Activated naive CD4-positive, alpha-beta T cell treated with anti-CD3 and anti-CD28 coated beads, Interleukin-2, amount 50 U/mL, for 24 hours (primary cell): ENCODE data around the gene INPP5B.

Source experiments
- H3K27ac Mint-ChIP-seq: one replicate; pipeline ENCODE4 v1.8.0; 2021; ENCODE audit warnings: mild to moderate bottlenecking, mixed read lengths
- H3K27me3 Mint-ChIP-seq: one replicate; pipeline ENCODE4 v1.8.0; 2021; ENCODE audit warnings: mixed read lengths
- H3K36me3 Mint-ChIP-seq: one replicate; pipeline ENCODE4 v1.8.0; 2021; ENCODE audit warnings: mixed read lengths
- H3K4me1 Mint-ChIP-seq: one replicate; pipeline ENCODE4 v1.8.0; 2021; ENCODE audit warnings: mixed read lengths
- H3K4me3 Mint-ChIP-seq: one replicate; pipeline ENCODE4 v1.8.0; 2021; ENCODE audit warnings: mild to moderate bottlenecking, mixed read lengths
- H3K9me3 Mint-ChIP-seq: one replicate; pipeline ENCODE4 v1.8.0; 2021; ENCODE audit warnings: mixed read lengths

Gene INPP5B

DNA sequence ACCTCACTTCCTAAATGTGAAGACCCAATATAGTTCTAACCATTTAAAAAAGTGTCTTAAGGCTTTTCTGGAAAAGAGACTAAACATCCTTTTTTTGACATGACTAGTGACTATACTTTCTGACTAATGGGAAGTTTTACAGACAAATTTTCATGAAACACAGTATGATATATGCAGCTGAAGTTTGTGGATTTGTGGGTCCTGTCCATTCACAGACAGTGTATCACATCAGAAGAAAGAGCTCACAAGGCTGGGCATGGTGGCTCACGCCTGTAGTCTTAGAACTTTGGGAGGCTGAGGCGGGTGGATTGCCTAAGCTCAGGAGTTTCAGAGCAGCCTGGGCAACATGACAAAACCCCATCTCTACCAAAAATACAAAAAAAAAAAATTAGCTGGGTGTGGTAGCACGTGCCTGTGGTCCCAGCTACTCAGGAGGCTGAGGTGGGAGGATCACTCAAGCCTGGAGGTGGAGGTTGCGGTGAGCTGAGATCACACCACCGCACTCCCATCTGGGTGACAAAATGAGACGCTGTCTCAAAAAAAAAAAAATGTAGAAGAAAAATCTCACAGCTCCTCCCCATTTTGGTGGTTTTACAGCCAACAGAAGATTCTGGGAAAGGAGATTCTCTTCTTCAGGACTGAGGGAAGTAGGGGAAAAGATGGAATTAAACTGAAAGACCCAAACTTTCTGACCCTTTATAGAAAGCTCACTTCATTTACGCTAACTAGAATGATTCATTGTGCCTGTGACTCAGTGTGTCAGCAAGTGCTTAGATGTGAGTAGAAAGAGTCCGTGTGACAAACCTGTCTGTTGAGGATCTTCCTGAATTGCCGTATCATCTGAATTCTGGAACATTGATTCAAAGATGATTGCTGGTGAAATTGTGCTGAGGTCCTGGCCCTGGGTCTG is 123.7 kb downstream of the INPP5B start:
- Mint-ChIP-seq H3K4me3 (peak overlapping the region; percentile 47), H3K27me3 (no peaks in the 10 kb centered on the region), H3K9me3 (no peaks in the 10 kb centered on the region), H3K4me1 (peaks cover 16% of the 10 kb centered on the region), H3K36me3 (peaks cover 17% of the 10 kb centered on the region), H3K27ac (peak overlapping the region; percentile 81)

DNA sequence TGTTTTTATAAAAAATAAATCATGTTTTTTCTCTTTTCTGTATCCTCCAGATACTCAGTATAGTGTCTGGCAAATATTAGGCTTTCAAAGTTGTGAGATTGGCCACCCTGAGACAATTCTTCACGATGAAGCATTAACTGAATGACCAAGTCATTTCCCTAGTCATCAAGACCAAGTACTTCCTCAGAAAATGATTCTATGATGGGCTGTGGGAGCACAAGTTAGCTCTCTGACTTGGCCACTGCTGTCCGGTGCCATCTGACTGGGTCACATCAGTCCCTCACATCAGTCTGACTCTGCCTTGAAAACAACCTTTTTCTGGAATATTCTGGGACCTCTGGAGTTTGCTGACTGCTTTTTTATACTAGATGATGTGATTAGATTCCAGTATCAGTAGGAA is 125.4 kb downstream of the INPP5B start:
- H3K4me3 Mint-ChIP-seq: no peak overlapping the region
- no peaks in the 10 kb centered on the region for H3K27me3 Mint-ChIP-seq
- H3K4me1 Mint-ChIP-seq: peaks cover 16% of the 10 kb centered on the region
- H3K9me3 Mint-ChIP-seq: no peaks in the 10 kb centered on the region
- no peak overlapping the region for H3K27ac Mint-ChIP-seq
- H3K36me3 Mint-ChIP-seq: peaks cover 15% of the 10 kb centered on the region

DNA sequence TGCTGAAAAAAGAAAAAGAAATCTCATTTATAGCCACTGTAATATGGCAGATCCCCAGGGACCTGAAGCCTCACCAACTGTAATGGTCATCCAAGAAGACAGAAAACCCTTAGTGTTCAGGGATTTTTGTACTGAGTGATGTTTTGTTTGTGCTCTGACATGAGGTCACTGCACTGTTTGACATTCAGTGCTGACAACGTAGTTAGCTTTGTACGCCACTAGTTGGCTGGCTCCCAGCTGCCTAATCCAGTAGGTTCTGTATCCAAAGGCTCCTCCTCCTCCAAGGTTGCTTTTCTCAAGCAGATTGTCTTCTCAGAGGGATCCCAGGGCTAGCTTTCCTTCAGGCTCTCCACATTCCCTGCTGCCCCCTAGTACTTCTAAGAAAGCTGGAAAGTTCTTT is 129.4 kb downstream of the INPP5B start:
- H3K36me3 Mint-ChIP-seq: peaks cover 11% of the 10 kb centered on the region
- H3K4me1 Mint-ChIP-seq: peaks cover 7% of the 10 kb centered on the region
- no peak overlapping the region for H3K4me3 Mint-ChIP-seq
- H3K9me3 Mint-ChIP-seq: no peaks in the 10 kb centered on the region
- H3K27ac Mint-ChIP-seq: no peak overlapping the region
- no peaks in the 10 kb centered on the region for H3K27me3 Mint-ChIP-seq

GRCh38 chr1:37814252-37814651 is 132.6 kb downstream of the INPP5B start:
- H3K36me3 Mint-ChIP-seq: peaks cover 4% of the 10 kb centered on the region
- no peak overlapping the region for H3K4me3 Mint-ChIP-seq
- H3K27me3 Mint-ChIP-seq: no peaks in the 10 kb centered on the region
- no peak overlapping the region for H3K27ac Mint-ChIP-seq
- peaks cover 23% of the 10 kb centered on the region for H3K4me1 Mint-ChIP-seq
- no peaks in the 10 kb centered on the region for H3K9me3 Mint-ChIP-seq

- Mint-ChIP-seq H3K27me3 (no peaks in the 10 kb centered on the region), H3K4me3 (no peak overlapping the region), H3K27ac (no peak overlapping the region), H3K4me1 (peaks cover 27% of the 10 kb centered on the region), H3K9me3 (no peaks in the 10 kb centered on the region), H3K36me3 (peaks cover 4% of the 10 kb centered on the region)
Measured at GRCh38 chr1:37813529-37814145, 133.2 kb downstream of the INPP5B start.

GRCh38 chr1:37811027-37811655 is 135.7 kb downstream of the INPP5B start:
- Mint-ChIP-seq H3K36me3 (peaks cover 4% of the 10 kb centered on the region), H3K27me3 (no peaks in the 10 kb centered on the region), H3K27ac (peak overlapping the region; percentile 46), H3K4me1 (peaks cover 30% of the 10 kb centered on the region), H3K4me3 (peak overlapping the region; percentile 19), H3K9me3 (no peaks in the 10 kb centered on the region)
